Measurements from ENCODE around the gene GUCY1B1. TPM values are rescaled to one million over a fixed set of nuclear protein-coding genes. Genes with fewer than 3 reads are reported as not detected.

GUCY1B1 gene
- polyA plus RNA-seq, 3 donors: 0.60 to 0.89 (median 0.72) TPM

GRCh38 chr4:155774033-155774432, 15.2 kb downstream of the GUCY1B1 start:
- Mint-ChIP-seq H3K9me3 (no peaks in the 10 kb centered on the region), H3K36me3 (no peaks in the 10 kb centered on the region), H3K27ac (peak overlapping the region in 1 of 7 donors; percentile 10), H3K27me3 (ENCODE audit: low read depth in 3 of 3) (no peaks in the 10 kb centered on the region), H3K4me3 (no peak overlapping the region), H3K4me1 (peaks cover 4% of the 10 kb centered on the region)
- Histone ChIP-seq H3K9me3 (replicated peaks in 1 of 2; ENCODE audit: control insufficient read depth in 1 of 2, insufficient read depth in 1 of 2, low read length in 2 of 2) (no peaks in the 10 kb centered on the region), H3K4me2 (replicated peaks; ENCODE audit: extremely low read depth, low read length, poor library complexity, severe bottlenecking) (no peak overlapping the region), H3K27me3 (ENCODE audit: control insufficient read depth in 2 of 2, insufficient read depth in 2 of 2, low read length in 2 of 2) (no peaks in the 10 kb centered on the region), H3K9ac (ENCODE audit: insufficient read depth, low read length, poor library complexity, severe bottlenecking) (no peak overlapping the region), H3K36me3 (replicated peaks in 1 of 2; ENCODE audit: control insufficient read depth in 1 of 2, insufficient read depth in 2 of 2, low read length in 2 of 2) (no peaks in the 10 kb centered on the region), H3K4me1 (ENCODE audit: control insufficient read depth in 1 of 2, insufficient read depth in 2 of 2, low read length in 2 of 2) (peaks cover 0 to 12% of the 10 kb centered on the region in 2 donors), H3K27ac (ENCODE audit: low read depth in 1 of 2, low read length in 2 of 2) (no peak overlapping the region), H4K20me1 (ENCODE audit: insufficient read depth, low read length) (no peaks in the 10 kb centered on the region), H3K4me3 (replicated peaks in 1 of 3; ENCODE audit: low read depth in 2 of 3, low read length in 3 of 3) (no peak overlapping the region), H3K79me2 (ENCODE audit: insufficient read depth, low read length) (no peaks in the 10 kb centered on the region), H2AFZ (ENCODE audit: insufficient read depth, low read depth, low read length, poor library complexity, severe bottlenecking) (no peak overlapping the region)
- WGBS (ENCODE audit: insufficient coverage): 95% methylated on average over 4 of the region's 4 CpGs
- no peak for DNase-seq
- TF ChIP-seq CTCF (IDR thresholded peaks at IDR 0.05): no peak
- intact Hi-C loops (cut with micrococcal nuclease): no loop called here

GRCh38 chr4:155777971-155778735, 19.3 kb downstream of the GUCY1B1 start:
- Histone ChIP-seq H3K27me3 (ENCODE audit: control insufficient read depth in 2 of 2, insufficient read depth in 2 of 2, low read length in 2 of 2) (no peaks in the 10 kb centered on the region), H3K4me1 (ENCODE audit: control insufficient read depth in 1 of 2, insufficient read depth in 2 of 2, low read length in 2 of 2) (no peaks in the 10 kb centered on the region), H3K4me2 (replicated peaks; ENCODE audit: extremely low read depth, low read length, poor library complexity, severe bottlenecking) (no peak overlapping the region), H4K20me1 (ENCODE audit: insufficient read depth, low read length) (no peaks in the 10 kb centered on the region), H2AFZ (ENCODE audit: insufficient read depth, low read depth, low read length, poor library complexity, severe bottlenecking) (no peak overlapping the region), H3K27ac (ENCODE audit: low read depth in 1 of 2, low read length in 2 of 2) (no peak overlapping the region), H3K9ac (ENCODE audit: insufficient read depth, low read length, poor library complexity, severe bottlenecking) (no peak overlapping the region), H3K79me2 (ENCODE audit: insufficient read depth, low read length) (no peaks in the 10 kb centered on the region), H3K36me3 (replicated peaks in 1 of 2; ENCODE audit: control insufficient read depth in 1 of 2, insufficient read depth in 2 of 2, low read length in 2 of 2) (no peaks in the 10 kb centered on the region), H3K4me3 (replicated peaks in 1 of 3; ENCODE audit: low read depth in 2 of 3, low read length in 3 of 3) (no peak overlapping the region), H3K9me3 (replicated peaks in 1 of 2; ENCODE audit: control insufficient read depth in 1 of 2, insufficient read depth in 1 of 2, low read length in 2 of 2) (no peaks in the 10 kb centered on the region)
- DNase-seq: no peak
- no peak overlapping the region for H3K27ac Mint-ChIP-seq
- no CpG with 5 or more reads among the region's 3 CpGs for WGBS (ENCODE audit: insufficient coverage)
- intact Hi-C loops (cut with micrococcal nuclease): no loop called here
- H3K4me1 Mint-ChIP-seq: no peaks in the 10 kb centered on the region
- H3K27me3 Mint-ChIP-seq (ENCODE audit: low read depth in 3 of 3): no peaks in the 10 kb centered on the region
- no peaks in the 10 kb centered on the region for H3K36me3 Mint-ChIP-seq
- no peak overlapping the region for H3K4me3 Mint-ChIP-seq
- TF ChIP-seq CTCF (IDR thresholded peaks at IDR 0.05): no peak
- H3K9me3 Mint-ChIP-seq: peaks cover 0 to 3% (median 0%) of the 10 kb centered on the region in 7 donors

All from CD14-positive monocyte (primary cell).